Subcutaneous abdominal adipose tissue (tissue), 5 donors: Measurements from ENCODE around the gene SEMA7A.
"Not testable (repeated sequence)": the region's sequence is repeated elsewhere in the genome, so short reads cannot be mapped to it uniquely, and the experiment has no call there.

Source experiments
- H3K27ac ChIP-seq: one replicate; pipeline ENCODE4 v1.7.0; 2013; ENCODE audit warnings: low read depth, mild to moderate bottlenecking, inconsistent platforms, low read length, moderate library complexity
- H3K27me3 ChIP-seq, 5 donors: one replicate each; pipeline ENCODE4 v1.7.0; 2013; ENCODE audit warnings: low read length in 5 of 5, inconsistent platforms in 1 of 5; ENCODE audit not compliant: control insufficient read depth in 5 of 5, insufficient read depth in 4 of 5
- H3K36me3 ChIP-seq, 5 donors: one replicate each; pipeline ENCODE4 v1.7.0; 2013; ENCODE audit warnings: low read length in 5 of 5; ENCODE audit not compliant: control insufficient read depth in 5 of 5, insufficient read depth in 5 of 5
- H3K4me1 ChIP-seq, 5 donors: one replicate each; pipeline ENCODE4 v1.7.0; 2013; ENCODE audit warnings: low read length in 5 of 5, mild to moderate bottlenecking in 3 of 5, moderate library complexity in 1 of 5; ENCODE audit not compliant: control insufficient read depth in 5 of 5, insufficient read depth in 5 of 5
- H3K4me3 ChIP-seq, 5 donors: one replicate each; pipeline ENCODE4 v1.7.0; 2013; ENCODE audit warnings: low read length in 5 of 5, low read depth in 1 of 5
- H3K9ac ChIP-seq, 5 donors: one replicate each; pipeline ENCODE4 v1.7.0; 2013; ENCODE audit warnings: low read length in 5 of 5, mild to moderate bottlenecking in 4 of 5, moderate library complexity in 3 of 5
- H3K9me3 ChIP-seq, 5 donors: one replicate each; pipeline ENCODE4 v1.7.0; 2013; ENCODE audit warnings: low read length in 5 of 5; ENCODE audit not compliant: control insufficient read depth in 5 of 5
- donor health status: healthy.
- donor health status: healthy.
- donor health status: healthy.
- donor health status: healthy.
- donor health status: healthy.

SEMA7A gene

DNA sequence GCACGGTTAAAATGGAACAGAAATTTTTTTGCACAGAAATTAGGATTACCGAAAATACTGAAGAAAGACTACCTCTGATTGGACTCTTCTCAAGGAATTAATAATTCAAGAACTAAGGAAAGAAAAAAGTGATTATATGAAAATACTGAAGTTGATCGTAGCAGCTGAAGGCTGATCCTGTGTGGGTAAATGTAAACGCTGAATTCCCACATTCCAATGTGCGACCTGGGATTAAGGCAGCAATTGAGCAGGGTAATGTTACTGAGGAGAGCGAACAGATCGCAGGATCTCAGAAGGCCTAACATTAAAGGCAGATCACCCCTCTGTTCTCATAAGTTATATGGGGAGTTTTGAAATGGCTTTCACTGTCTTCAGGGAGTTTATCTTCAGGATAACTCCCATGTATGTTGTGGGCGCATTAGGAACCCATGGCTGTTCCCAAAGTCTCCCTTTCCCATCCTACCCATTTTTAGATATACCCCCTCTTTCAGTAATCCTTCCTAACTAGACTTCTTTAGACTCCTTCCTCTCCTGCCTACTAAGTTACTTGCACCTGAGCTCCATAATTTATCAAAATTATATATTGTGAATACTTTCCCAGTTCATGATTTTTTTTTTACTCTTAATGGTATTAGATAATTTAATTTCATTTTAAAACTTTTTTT is 28.2 kb upstream of the SEMA7A start:
- Histone ChIP-seq H3K4me3 (peak overlapping the region; percentile 91 to 97 (median 93)), H3K27me3 (no peaks in the 10 kb centered on the region), H3K4me1 (peaks cover 2 to 21% (median 19%) of the 10 kb centered on the region in 5 donors), H3K9ac (peak overlapping the region; percentile 82 to 98 (median 90)), H3K9me3 (no peaks in the 10 kb centered on the region), H3K36me3 (peaks cover 0 to 11% (median under 1%) of the 10 kb centered on the region in 5 donors), H3K27ac (peak overlapping the region; percentile 89)

DNA sequence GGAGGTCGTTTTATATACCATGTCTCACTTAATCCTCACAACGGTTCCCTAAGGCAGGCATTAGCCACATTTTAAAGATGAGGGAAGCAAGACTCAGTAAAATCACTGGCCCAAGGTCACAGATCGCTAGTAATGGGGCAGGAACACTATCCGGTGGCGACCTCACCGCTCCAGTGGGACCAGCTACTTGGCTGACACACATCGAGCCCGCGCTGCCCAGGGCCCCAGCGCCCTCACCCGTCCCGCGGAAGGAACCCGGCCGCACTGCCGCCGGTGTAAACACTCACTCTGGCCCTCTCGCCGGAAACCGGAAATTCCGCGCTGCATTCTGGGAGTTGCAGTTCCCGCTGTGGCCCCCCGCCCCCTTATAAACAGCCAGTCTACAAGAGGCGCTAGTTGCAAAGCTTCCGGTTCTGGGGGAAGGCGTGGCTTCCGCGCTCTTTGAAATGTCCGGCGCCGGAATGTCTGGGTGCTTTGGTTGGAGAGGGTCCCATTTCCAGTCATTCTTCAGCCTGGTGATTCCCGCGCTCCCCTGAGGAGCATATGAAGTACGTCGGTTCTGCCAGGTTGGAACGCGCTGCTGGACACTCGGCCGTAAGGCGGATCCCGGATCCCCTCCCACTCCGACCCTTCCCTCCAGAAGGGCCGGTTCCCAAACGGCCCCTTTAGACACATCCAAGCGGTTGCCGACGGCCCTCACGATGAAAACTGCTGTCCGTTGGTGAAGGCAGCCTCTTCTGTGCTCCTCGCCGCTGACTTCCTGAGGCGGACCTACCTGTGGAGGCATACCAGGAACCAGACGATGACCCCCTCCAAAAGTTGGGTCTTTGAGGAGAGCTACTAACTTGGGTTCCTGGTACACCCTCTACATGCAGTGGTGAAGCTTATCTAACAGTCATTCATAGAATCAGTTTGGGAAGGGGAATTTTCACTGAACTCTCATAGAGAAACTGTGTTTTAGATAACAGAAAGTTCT is 27.4 kb upstream of the SEMA7A start, which contains the start of gene UBL7:
Gene UBL7 (minus strand): TSS at position 290 of the 976 bp plus-strand sequence. CDS start 2,293 bp downstream, outside the sequence.
- Histone ChIP-seq H3K9ac (peak within 1 kb of the TSS; percentile 82 to 98 (median 90)), H3K27me3 (no peaks in the 10 kb centered on the region), H3K4me3 (peak within 1 kb of the TSS; percentile 91 to 99 (median 95)), H3K4me1 (peaks cover 2 to 21% (median 19%) of the 10 kb centered on the region in 5 donors), H3K9me3 (no peaks in the 10 kb centered on the region), H3K36me3 (peaks cover 0 to 17% (median 8%) of the 10 kb centered on the region in 5 donors), H3K27ac (peak within 1 kb of the TSS; percentile 89)

DNA sequence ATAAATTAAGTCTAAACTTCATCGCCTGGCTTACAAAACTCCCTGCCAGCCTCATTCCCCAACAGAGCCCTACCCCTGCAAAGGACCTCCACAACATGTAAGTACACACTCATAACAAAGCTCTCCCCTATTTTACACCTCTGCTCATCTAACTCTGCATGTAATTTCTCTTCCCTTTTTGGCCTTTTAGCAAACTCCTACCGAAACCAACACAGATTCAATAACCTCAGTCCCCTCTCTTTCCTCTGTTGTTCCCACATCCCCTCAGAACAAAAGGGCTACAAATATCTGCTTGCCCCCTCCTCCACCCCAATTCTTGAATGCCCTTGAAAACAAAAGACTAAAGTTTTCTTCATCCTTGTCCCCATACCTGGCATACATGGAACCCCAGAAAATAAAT is 26.5 kb upstream of the SEMA7A start:
- Histone ChIP-seq H3K9me3 (no peaks in the 10 kb centered on the region), H3K27ac (peak overlapping the region; percentile 89), H3K27me3 (no peaks in the 10 kb centered on the region), H3K4me1 (peaks cover 2 to 21% (median 19%) of the 10 kb centered on the region in 5 donors), H3K36me3 (peaks cover 2 to 23% (median 13%) of the 10 kb centered on the region in 5 donors), H3K4me3 (peak overlapping the region; percentile 91 to 99 (median 95)), H3K9ac (peak overlapping the region; percentile 82 to 98 (median 90))

DNA sequence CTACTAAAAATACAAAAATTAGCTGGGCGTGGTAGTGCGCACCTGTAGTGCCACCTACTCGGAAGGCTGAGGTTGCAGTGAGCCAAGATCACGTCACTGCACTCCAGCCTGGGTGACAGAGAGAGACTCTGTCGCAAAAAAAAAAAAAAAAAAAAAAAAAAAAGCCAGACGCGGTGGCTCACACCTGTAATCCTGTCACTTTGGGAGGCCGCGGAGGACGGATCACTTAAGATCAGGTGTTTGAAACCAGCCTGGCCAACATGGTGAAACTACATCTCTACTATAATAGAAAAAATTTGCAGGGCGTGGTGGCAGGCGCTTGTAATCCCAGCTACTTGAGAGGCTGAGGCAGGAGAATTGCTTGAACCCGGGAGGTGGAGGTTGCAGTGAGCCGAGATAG is 26.0 kb upstream of the SEMA7A start:
- not testable (repeated sequence) for H3K9me3 ChIP-seq, H3K4me3 ChIP-seq, H3K27me3 ChIP-seq, H3K9ac ChIP-seq, H3K27ac ChIP-seq
- H3K4me1 ChIP-seq: peaks cover 2 to 21% (median 19%) of the 10 kb centered on the region in 5 donors
- peaks cover 4 to 28% (median 15%) of the 10 kb centered on the region in 5 donors for H3K36me3 ChIP-seq

DNA sequence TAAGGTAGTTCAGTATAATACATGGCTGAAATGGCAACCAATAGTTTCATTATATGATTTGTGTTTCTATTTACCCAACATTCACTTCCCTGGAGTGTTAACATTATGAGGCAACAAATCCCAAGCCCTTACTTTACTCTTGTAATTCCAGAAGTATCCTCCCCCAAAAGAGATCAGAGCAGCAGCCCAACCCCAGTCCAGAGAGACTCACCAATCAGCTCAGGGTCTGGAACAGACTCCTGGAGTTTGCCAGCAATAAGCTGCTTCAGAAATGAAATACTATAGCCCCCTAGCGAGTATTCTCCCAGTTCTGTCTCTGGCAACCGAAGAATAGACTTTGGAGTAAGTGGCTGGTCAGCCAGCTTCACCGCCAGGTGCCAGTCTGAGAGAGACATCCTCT is 24.7 kb upstream of the SEMA7A start:
- Histone ChIP-seq H3K27ac (no peak overlapping the region), H3K4me1 (peaks cover 2 to 21% (median 19%) of the 10 kb centered on the region in 5 donors), H3K36me3 (peaks cover 9 to 37% (median 21%) of the 10 kb centered on the region in 5 donors), H3K9ac (no peak overlapping the region), H3K4me3 (no peak overlapping the region), H3K27me3 (no peaks in the 10 kb centered on the region), H3K9me3 (no peaks in the 10 kb centered on the region)

DNA sequence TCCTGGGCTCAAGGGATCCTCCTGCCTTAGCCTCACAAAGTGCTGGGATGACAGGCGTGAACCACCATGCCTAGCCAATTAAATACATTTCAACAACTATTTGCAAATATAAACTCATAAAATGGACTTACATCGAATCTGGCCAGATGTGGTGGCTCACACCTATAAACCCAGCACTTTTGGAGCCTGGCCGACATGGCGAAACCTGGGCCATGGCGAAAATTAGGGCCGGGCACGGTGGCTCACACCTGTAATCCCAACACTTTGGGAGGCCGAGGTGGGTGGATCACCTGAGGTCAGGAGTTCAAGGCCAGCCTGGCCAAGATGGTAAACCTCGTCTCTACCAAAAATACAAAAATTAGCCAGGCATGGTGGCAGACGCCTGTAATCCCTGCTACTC is 23.3 kb upstream of the SEMA7A start:
- H3K27me3 ChIP-seq, H3K9me3 ChIP-seq, H3K9ac ChIP-seq, H3K27ac ChIP-seq, H3K4me3 ChIP-seq: not testable (repeated sequence)
- peaks cover 11 to 50% (median 30%) of the 10 kb centered on the region in 5 donors for H3K36me3 ChIP-seq
- peaks cover 2 to 23% (median 19%) of the 10 kb centered on the region in 5 donors for H3K4me1 ChIP-seq

DNA sequence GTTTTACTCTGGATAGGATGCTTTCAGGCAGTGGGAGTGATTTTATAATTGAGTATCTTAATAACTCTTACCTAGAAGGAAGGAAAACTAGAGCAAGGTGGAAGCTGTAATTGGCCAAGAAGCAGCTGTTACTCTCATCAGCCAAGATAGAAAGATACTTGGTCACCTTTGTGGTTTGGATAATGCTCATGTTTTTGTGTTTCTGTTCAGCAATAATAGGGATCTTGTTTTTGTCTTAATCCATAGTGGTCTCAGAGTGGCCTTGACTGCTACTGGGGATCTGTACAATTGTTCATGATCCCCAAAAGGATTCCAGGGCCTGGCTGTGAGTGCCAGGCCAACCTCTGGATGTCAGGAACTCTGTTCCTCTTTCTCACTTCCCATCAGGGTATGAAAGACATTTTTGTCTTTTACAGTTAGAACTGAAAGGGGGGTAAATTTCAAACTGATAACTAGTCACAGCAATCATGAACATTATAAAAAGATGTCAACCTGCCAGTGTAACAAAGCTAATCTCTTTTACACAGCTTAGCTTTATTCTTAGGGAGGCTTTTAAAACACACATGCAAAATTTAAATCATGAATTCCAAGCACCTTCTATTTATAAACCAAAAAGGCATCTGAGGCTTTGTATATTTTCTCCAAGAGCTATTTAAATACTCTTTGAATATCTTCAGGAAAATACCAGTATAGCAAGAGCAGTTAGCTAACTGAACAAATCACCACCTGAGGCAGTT is 21.2 kb upstream of the SEMA7A start:
- Histone ChIP-seq H3K27me3 (no peaks in the 10 kb centered on the region), H3K4me1 (peaks cover 0 to 12% (median 8%) of the 10 kb centered on the region in 5 donors), H3K9me3 (no peaks in the 10 kb centered on the region), H3K36me3 (peaks cover 11 to 70% (median 47%) of the 10 kb centered on the region in 5 donors), H3K4me3 (no peak overlapping the region), H3K9ac (no peak overlapping the region), H3K27ac (no peak overlapping the region)

DNA sequence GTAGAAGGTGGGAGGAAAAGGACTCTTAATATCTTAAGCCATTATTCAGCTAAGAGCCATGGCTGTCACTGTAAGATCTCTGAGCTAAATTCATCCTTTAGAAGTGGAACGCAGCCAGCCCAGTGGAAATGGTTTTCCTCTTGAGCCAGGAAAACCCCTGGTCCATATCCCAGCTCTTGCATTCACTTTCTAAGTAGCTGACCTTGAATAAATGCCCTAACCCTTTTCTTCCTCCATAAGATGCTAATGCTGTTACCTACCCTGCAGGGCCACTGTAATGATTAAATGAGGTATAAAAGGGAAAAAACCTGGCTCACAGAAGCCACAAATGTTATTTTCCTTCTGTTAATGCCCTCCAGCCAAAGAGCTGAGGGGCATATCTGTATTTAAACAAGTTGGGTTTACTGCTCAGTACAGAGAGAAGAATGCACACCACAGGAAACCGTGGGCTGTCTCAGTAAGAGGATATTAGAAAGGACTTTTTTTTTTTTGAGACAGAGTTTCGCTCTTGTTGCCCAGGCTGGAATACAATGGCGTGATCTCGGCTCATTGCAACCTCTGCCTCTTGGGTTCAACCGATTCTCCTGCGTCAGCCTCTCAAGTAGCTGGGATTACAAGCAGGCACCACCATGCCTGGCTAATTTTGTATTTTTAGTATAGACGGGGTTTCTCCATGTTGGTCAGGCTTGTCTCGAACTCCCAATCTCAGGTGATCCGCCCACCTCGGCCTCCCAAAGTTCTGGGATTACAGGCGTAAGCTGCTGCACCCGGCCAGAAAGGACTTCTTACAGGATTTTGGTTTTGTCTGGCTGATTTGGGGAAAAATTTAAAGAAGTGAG is 20.4 kb upstream of the SEMA7A start:
- peaks cover 11 to 78% (median 55%) of the 10 kb centered on the region in 5 donors for H3K36me3 ChIP-seq

More for the DNA sequence above, 20.4 kb upstream of the SEMA7A start:
- Histone ChIP-seq H3K27me3 (no peaks in the 10 kb centered on the region), H3K4me3 (no peak overlapping the region), H3K4me1 (peaks cover 0 to 12% (median 7%) of the 10 kb centered on the region in 5 donors), H3K27ac (no peak overlapping the region), H3K9ac (no peak overlapping the region), H3K9me3 (no peaks in the 10 kb centered on the region)
